ENCODE data around the gene CELSR2.

CELSR2 gene

DNA sequence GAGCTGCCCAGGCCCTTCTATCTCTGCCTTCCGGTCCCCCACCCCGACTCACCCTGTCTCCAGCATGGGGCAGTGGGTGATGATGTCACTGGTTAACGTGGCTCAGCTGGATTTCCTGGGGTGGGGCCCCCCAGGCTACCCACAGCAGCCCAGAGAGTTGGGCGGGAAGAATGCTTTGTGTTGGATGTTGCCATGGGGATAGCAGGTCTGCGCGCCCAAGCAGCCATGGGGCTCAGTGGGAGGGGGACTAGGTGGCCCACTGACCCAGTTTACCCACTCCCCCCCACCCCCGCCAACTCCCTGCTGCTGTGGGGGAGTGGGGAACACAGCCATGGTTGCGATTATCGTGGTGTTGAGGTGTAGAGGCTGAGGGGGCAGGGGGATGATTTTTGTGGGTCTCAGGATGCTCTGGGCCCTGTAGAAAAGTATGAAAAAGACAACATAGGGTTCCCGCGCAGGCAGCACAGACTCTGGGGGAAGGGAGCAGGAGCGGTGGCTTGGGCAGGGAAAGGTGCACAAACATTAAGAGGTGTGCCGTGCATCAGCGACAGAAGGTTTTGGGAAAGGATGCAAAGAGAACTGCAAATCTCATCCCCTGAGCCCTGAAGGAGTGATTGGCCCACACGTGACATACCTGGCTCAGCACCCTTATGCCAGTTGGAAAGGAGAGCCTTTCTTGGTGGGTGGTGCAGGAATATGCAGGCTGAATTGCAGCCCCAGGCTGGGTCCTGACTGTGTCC lies 8.5 kb downstream of the CELSR2 start:
- H4K20me1 ChIP-seq (ENCODE audit: insufficient read depth, low read length): no peaks in the 10 kb centered on the region; the same call in none of the 2 replicates
- H3K27me3 ChIP-seq (ENCODE audit: insufficient read depth, low read length, poor library complexity): no peaks in the 10 kb centered on the region
- H3K4me1 ChIP-seq (ENCODE audit: insufficient read depth, low read length): no peaks in the 10 kb centered on the region
- no peak overlapping the region for H2AFZ ChIP-seq (ENCODE audit: low read depth, low read length)
- ATAC-seq (ENCODE audit: insufficient read depth, low read depth): no peak
- H3K79me2 ChIP-seq (ENCODE audit: insufficient read depth, low read length): no peaks in the 10 kb centered on the region
- H3K4me3 ChIP-seq (ENCODE audit: low read depth in 1 of 2, low read length in 2 of 2): no peak overlapping the region
- TF ChIP-seq, protein P1, sequence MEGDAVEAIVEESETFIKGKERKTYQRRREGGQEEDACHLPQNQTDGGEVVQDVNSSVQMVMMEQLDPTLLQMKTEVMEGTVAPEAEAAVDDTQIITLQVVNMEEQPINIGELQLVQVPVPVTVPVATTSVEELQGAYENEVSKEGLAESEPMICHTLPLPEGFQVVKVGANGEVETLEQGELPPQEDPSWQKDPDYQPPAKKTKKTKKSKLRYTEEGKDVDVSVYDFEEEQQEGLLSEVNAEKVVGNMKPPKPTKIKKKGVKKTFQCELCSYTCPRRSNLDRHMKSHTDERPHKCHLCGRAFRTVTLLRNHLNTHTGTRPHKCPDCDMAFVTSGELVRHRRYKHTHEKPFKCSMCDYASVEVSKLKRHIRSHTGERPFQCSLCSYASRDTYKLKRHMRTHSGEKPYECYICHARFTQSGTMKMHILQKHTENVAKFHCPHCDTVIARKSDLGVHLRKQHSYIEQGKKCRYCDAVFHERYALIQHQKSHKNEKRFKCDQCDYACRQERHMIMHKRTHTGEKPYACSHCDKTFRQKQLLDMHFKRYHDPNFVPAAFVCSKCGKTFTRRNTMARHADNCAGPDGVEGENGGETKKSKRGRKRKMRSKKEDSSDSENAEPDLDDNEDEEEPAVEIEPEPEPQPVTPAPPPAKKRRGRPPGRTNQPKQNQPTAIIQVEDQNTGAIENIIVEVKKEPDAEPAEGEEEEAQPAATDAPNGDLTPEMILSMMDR (IDR thresholded peaks at IDR 0.05; ENCODE audit: borderline replicate concordance, extremely low read depth, low read length, poor library complexity, severe bottlenecking): no peak
- TF ChIP-seq EZH2 (IDR thresholded peaks at IDR 0.05; ENCODE audit: borderline replicate concordance, low read depth, low read length, severe bottlenecking): no peak
- H3K9me3 ChIP-seq (ENCODE audit: insufficient read depth, low read length, severe bottlenecking): no peaks in the 10 kb centered on the region
- H3K36me3 ChIP-seq (ENCODE audit: insufficient read depth, low read length): no peaks in the 10 kb centered on the region
- H3K4me2 ChIP-seq (ENCODE audit: insufficient read depth, low read length): no peak overlapping the region
- no peak overlapping the region for H3K27ac ChIP-seq (ENCODE audit: low read length)
- no peak for DNase-seq
- H3K9ac ChIP-seq (ENCODE audit: low read depth, low read length): no peak overlapping the region

DNA sequence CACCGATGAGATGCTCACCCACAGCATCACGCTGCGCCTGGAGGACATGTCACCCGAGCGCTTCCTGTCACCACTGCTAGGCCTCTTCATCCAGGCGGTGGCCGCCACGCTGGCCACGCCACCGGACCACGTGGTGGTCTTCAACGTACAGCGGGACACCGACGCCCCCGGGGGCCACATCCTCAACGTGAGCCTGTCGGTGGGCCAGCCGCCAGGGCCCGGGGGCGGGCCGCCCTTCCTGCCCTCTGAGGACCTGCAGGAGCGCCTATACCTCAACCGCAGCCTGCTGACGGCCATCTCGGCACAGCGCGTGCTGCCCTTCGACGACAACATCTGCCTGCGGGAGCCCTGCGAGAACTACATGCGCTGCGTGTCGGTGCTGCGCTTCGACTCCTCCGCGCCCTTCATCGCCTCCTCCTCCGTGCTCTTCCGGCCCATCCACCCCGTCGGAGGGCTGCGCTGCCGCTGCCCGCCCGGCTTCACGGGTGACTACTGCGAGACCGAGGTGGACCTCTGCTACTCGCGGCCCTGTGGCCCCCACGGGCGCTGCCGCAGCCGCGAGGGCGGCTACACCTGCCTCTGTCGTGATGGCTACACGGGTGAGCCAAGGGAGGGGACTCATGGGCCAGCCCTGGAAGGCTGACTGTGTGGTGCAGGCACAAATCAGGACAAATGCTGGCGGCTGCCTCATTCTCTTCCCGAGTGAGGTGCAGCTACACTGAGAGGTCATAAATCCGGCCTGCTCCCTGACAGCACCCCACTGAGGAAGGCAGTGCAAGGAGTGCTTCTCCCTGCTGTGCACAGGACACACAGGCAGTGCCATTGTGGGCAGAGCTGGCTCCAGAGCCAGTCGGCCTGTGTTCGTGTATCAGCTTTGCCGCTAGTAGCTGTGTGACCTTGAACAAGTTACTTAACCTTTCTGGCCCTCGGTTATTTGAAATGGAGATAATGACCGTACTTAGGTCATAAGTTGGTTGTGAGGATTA lies 9.4 kb downstream of the CELSR2 start:
- no peak overlapping the region for H2AFZ ChIP-seq (ENCODE audit: low read depth, low read length)
- no peaks in the 10 kb centered on the region for H3K4me1 ChIP-seq (ENCODE audit: insufficient read depth, low read length)
- H3K4me2 ChIP-seq (ENCODE audit: insufficient read depth, low read length): no peak overlapping the region
- no peak overlapping the region for H3K9ac ChIP-seq (ENCODE audit: low read depth, low read length)
- H4K20me1 ChIP-seq (ENCODE audit: insufficient read depth, low read length): no peaks in the 10 kb centered on the region; the same call in 1 of the 2 replicates
- no peaks in the 10 kb centered on the region for H3K79me2 ChIP-seq (ENCODE audit: insufficient read depth, low read length)
- H3K27ac ChIP-seq (ENCODE audit: low read length): no peak overlapping the region
- no peak overlapping the region for H3K4me3 ChIP-seq (ENCODE audit: low read depth in 1 of 2, low read length in 2 of 2)
- DNase-seq: no peak
- no peaks in the 10 kb centered on the region for H3K36me3 ChIP-seq (ENCODE audit: insufficient read depth, low read length)
- H3K9me3 ChIP-seq (ENCODE audit: insufficient read depth, low read length, severe bottlenecking): no peaks in the 10 kb centered on the region
- TF ChIP-seq EZH2 (IDR thresholded peaks at IDR 0.05; ENCODE audit: borderline replicate concordance, low read depth, low read length, severe bottlenecking): no peak
- TF ChIP-seq, protein P1 (IDR thresholded peaks at IDR 0.05; ENCODE audit: borderline replicate concordance, extremely low read depth, low read length, poor library complexity, severe bottlenecking): no peak
- no peaks in the 10 kb centered on the region for H3K27me3 ChIP-seq (ENCODE audit: insufficient read depth, low read length, poor library complexity)
- no peak for ATAC-seq (ENCODE audit: insufficient read depth, low read depth)

DNA sequence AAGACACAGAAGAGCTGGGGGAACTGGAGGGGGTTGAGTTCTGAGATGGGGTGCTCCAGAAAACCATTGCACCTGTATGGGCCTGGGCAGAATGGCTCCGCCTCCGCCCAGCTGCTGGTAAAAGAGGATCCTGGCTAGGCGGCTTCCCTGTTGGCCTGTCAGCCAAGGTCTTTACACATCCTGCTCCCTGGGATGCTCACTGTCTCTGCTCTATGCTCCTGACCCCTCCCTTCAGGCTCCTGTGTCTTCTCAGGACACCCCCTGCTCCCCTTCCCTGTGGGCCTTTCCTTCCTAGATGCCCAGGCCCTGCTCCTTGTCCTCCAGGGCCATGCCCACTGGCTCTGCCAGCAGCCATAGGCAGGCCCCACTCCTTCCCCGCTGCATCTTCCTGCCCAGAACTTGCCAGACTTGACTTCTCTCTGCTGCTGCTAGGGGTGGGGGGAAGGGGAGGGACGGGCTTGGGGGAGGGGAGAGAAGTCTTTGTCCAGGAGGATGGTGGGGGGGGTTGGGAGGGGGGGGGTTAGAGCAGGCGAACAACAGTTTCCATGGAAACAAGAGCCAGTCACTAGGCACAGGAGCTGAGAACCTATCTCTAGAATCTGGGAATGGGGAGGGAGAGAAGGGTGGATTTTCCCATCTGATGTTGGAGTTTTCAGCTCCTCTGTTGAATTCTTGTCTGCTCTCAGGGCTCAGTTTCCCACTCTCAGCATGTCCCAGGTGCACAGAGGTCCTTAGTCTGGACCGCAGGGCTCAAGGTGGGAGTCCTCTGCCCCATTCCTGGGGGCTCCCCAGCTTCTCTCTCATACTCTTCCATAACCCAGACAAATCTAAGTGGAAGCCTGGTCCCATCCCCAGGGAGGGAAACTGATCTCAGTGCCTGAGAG lies 10.6 kb downstream of the CELSR2 start:
- ATAC-seq (ENCODE audit: insufficient read depth, low read depth): no peak
- H3K27me3 ChIP-seq (ENCODE audit: insufficient read depth, low read length, poor library complexity): no peaks in the 10 kb centered on the region
- no peak overlapping the region for H3K4me2 ChIP-seq (ENCODE audit: insufficient read depth, low read length)
- H3K9ac ChIP-seq (ENCODE audit: low read depth, low read length): no peak overlapping the region
- H2AFZ ChIP-seq (ENCODE audit: low read depth, low read length): no peak overlapping the region
- H3K4me1 ChIP-seq (ENCODE audit: insufficient read depth, low read length): no peaks in the 10 kb centered on the region
- no peaks in the 10 kb centered on the region; the same call in 1 of the 2 replicates for H4K20me1 ChIP-seq (ENCODE audit: insufficient read depth, low read length)
- H3K4me3 ChIP-seq (ENCODE audit: low read depth in 1 of 2, low read length in 2 of 2): no peak overlapping the region
- H3K36me3 ChIP-seq (ENCODE audit: insufficient read depth, low read length): no peaks in the 10 kb centered on the region
- H3K79me2 ChIP-seq (ENCODE audit: insufficient read depth, low read length): no peaks in the 10 kb centered on the region
- no peak overlapping the region for H3K27ac ChIP-seq (ENCODE audit: low read length)
- TF ChIP-seq EZH2 (IDR thresholded peaks at IDR 0.05; ENCODE audit: borderline replicate concordance, low read depth, low read length, severe bottlenecking): no peak
- TF ChIP-seq, protein P1 (IDR thresholded peaks at IDR 0.05; ENCODE audit: borderline replicate concordance, extremely low read depth, low read length, poor library complexity, severe bottlenecking): no peak
- no peak for DNase-seq
- H3K9me3 ChIP-seq (ENCODE audit: insufficient read depth, low read length, severe bottlenecking): no peaks in the 10 kb centered on the region

Data from DND-41 (cell line).